Breast epithelium (tissue), 3 donors: ENCODE data around the gene RDX.

ENCODE experiments used
- CTCF ChIP-seq, 3 donors: fragments of 450-650 bp; IDR thresholded peaks; one replicate each; pipeline ENCODE4 v1.5.1; 2016 to 2017; ENCODE audit warnings: antibody characterized with exemption in 3 of 3, mild to moderate bottlenecking in 3 of 3, moderate library complexity in 3 of 3
- POLR2A ChIP-seq: fragments of 450-650 bp; IDR thresholded peaks from one replicate; pipeline ENCODE4 v1.6.1; 2016; ENCODE audit warnings: antibody characterized with exemption, mild to moderate bottlenecking, moderate library complexity
- POLR2AphosphoS5 ChIP-seq, 3 donors: sonication (generic); formaldehyde crosslinking; IDR thresholded peaks; one replicate each; pipeline ENCODE4 v1.6.1; 2017; ENCODE audit warnings: antibody characterized with exemption in 3 of 3

- no peak for TF ChIP-seq CTCF (IDR thresholded peaks at IDR 0.05)
- TF ChIP-seq POLR2A, result no peak
- TF ChIP-seq POLR2AphosphoS5 (IDR thresholded peaks at IDR 0.05), result no peak
Observed at GRCh38 chr11:110311783-110312579, 15.6 kb upstream of the RDX start.
